HepG2 (cell line): ENCODE measurements around the gene MPG. TPM values are rescaled to one million over a fixed set of nuclear protein-coding genes. Genes with fewer than 3 reads are reported as not detected.
A peak's percentile ranks its signal among the peaks of the same experiment; 100 is the strongest.

Source experiments
- ATAC-seq: fragments of 200-7000 bp; cut with Tn5 transposase; 3 replicates; pipeline ENCODE4 v1.9.1; 2020; ENCODE audit warnings: mild to moderate bottlenecking, moderate library complexity
- BruUV-seq: library from RNA; stranded (reverse); fragments of 400-500 nt; replicated peaks from 2 replicates; lab custom pipeline; 2021; lab: Mats Ljungman, UMichigan
- CTCF ChIA-PET: fragments of 300-600 bp; formaldehyde crosslinking; extraction: SDS; loops from one replicate; lab custom pipeline; 2021; ENCODE audit warnings: low total read pairs, inconsistent platforms, low intra/inter-chr PET ratio; lab: Yijun Ruan, JAX
- POLR2A ChIA-PET: fragments of 350-600 bp; sonication (Branson Sonifier 250); formaldehyde crosslinking; loops from one replicate; lab custom pipeline; 2020; ENCODE audit warnings: antibody characterized with exemption, inconsistent platforms; lab: Yijun Ruan, JAX
- DNase-seq: peaks from one replicate; pipeline ENCODE4 v3.0.0-alpha.2; 2015; ENCODE audit warnings: low spot score
- FAIRE-seq: peaks from 3 replicates; lab custom pipeline; 2011; peaks lifted over from hg19 to GRCh38; lab: Jason Lieb, UNC
- H2AFZ ChIP-seq: one replicate; pipeline ENCODE4 v1.6.1; 2011; ENCODE audit warnings: low read length, inconsistent platforms
- H3K27ac ChIP-seq: fragments of 300-600 bp; 3 replicates; pipeline ENCODE4 v1.8.0; 2011; ENCODE audit warnings: mixed run types, mild to moderate bottlenecking, mixed read lengths, low read length, inconsistent platforms; ENCODE audit not compliant: insufficient read depth; ENCODE audit errors: extremely low read length
- H3K27me3 ChIP-seq, 2 experiments: fragments of 200-600 bp in 1 of 2; 2 replicates in 1 of 2; 3 replicates in 1 of 2; pipeline versions ENCODE4 v1.6.0 to v1.8.0; 2011; ENCODE audit warnings: low read length in 2 of 2, mild to moderate bottlenecking in 2 of 2, moderate library complexity in 2 of 2, inconsistent platforms in 1 of 2; ENCODE audit not compliant: insufficient read depth in 2 of 2, control insufficient read depth in 1 of 2
- H3K36me3 ChIP-seq, 2 experiments: fragments of 200-600 bp in 1 of 2; replicated peaks in 1 of 2; 2 replicates in 1 of 2; 3 replicates in 1 of 2; pipeline versions ENCODE4 v1.5.1 to v1.8.0; 2011; ENCODE audit warnings: low read length in 2 of 2, inconsistent platforms in 1 of 2; ENCODE audit not compliant: insufficient read depth in 2 of 2, control insufficient read depth in 1 of 2
- H3K4me1 ChIP-seq: 2 replicates; pipeline ENCODE4 v1.5.1; 2012; ENCODE audit warnings: low read length, inconsistent platforms; ENCODE audit not compliant: insufficient read depth
- H3K4me2 ChIP-seq: 2 replicates; pipeline ENCODE4 v1.6.0; 2011; ENCODE audit warnings: low read depth, low read length, inconsistent platforms
- H3K4me3 ChIP-seq, 3 experiments: fragments of 200-600 bp in 1 of 3; sonication (generic), shearing (Covaris generic) in 1 of 3; replicated peaks in 1 of 3; 2 replicates each; pipeline ENCODE4 v1.5.1; 2011 to 2016; ENCODE audit warnings: low read length in 3 of 3, inconsistent platforms in 2 of 3, low read depth in 2 of 3, mild to moderate bottlenecking in 2 of 3, control low read depth in 1 of 3, mixed read lengths in 1 of 3; ENCODE audit not compliant: insufficient read depth in 1 of 3
- H3K79me2 ChIP-seq: one replicate; pipeline ENCODE4 v1.6.1; 2011; ENCODE audit warnings: low read length, inconsistent platforms; ENCODE audit not compliant: insufficient read depth
- H3K9ac ChIP-seq: 2 replicates; pipeline ENCODE4 v1.6.0; 2011; ENCODE audit warnings: mild to moderate bottlenecking, low read depth, low read length, inconsistent platforms; ENCODE audit not compliant: insufficient read depth
- H3K9me3 ChIP-seq: 2 replicates; pipeline ENCODE4 v1.5.1; 2012; ENCODE audit warnings: mild to moderate bottlenecking, low read length
- H4K20me1 ChIP-seq: 2 replicates; pipeline ENCODE4 v1.6.0; 2011; ENCODE audit warnings: inconsistent platforms, mild to moderate bottlenecking, low read length, moderate library complexity; ENCODE audit not compliant: insufficient read depth
- CHD4 ChIP-seq: fragments of 200-600 bp; sonication (generic); IDR thresholded peaks from 2 replicates; pipeline ENCODE4 v1.7.0; 2017; ENCODE audit warnings: mild to moderate bottlenecking, low read length, borderline replicate concordance
- CREB3 ChIP-seq: sonication (generic); formaldehyde crosslinking; IDR thresholded peaks from 2 replicates; pipeline ENCODE4 v1.5.0; 2020; ENCODE audit warnings: missing genetic modification reagents
- ETS1 ChIP-seq: sonication (generic); formaldehyde crosslinking; IDR thresholded peaks from 2 replicates; pipeline ENCODE4 v1.4.0; 2020; ENCODE audit warnings: missing genetic modification reagents
- FOXO4 ChIP-seq: sonication (generic); formaldehyde crosslinking; conservative IDR thresholded peaks from 2 replicates; pipeline ENCODE4 v1.8.1; 2023; ENCODE audit warnings: missing genetic modification reagents
- HNRNPUL1 ChIP-seq: fragments of 200-400 bp; formaldehyde crosslinking; IDR thresholded peaks from 2 replicates; pipeline ENCODE4 v1.6.1; 2017; ENCODE audit warnings: low read depth, mild to moderate bottlenecking, low read length, moderate library complexity
- NCOA1 ChIP-seq: sonication (generic); formaldehyde crosslinking; IDR thresholded peaks from 2 replicates; pipeline ENCODE4 v1.9.0; 2021; ENCODE audit warnings: missing genetic modification reagents
- RCOR2 ChIP-seq: IDR thresholded peaks from 2 replicates; pipeline ENCODE4 v1.6.1; 2016; ENCODE audit warnings: missing biosample characterization, missing genetic modification reagents
- TBP ChIP-seq: sonication (generic); formaldehyde crosslinking; IDR thresholded peaks from 2 replicates; pipeline ENCODE4 v1.5.0; 2020; ENCODE audit warnings: missing genetic modification reagents
- TP53 ChIP-seq: sonication (generic); formaldehyde crosslinking; conservative IDR thresholded peaks from 2 replicates; pipeline ENCODE4 v1.4.0; 2020; ENCODE audit warnings: missing genetic modification reagents
- ZNF121 ChIP-seq: sonication (generic); formaldehyde crosslinking; IDR thresholded peaks from 2 replicates; pipeline ENCODE4 v1.5.0; 2020; ENCODE audit warnings: mild to moderate bottlenecking, missing genetic modification reagents
- ZNF546 ChIP-seq: sonication (generic); formaldehyde crosslinking; conservative IDR thresholded peaks from 2 replicates; pipeline ENCODE4 v1.8.1; 2023; ENCODE audit warnings: mild to moderate bottlenecking, missing genetic modification reagents
- ZNF550 ChIP-seq: sonication (generic); formaldehyde crosslinking; IDR thresholded peaks from 2 replicates; pipeline ENCODE4 v1.4.0; 2020; ENCODE audit warnings: mild to moderate bottlenecking, missing genetic modification reagents, borderline replicate concordance
- ZNF790 ChIP-seq: sonication (generic); formaldehyde crosslinking; IDR thresholded peaks from 2 replicates; pipeline ENCODE4 v1.8.0; 2022; ENCODE audit warnings: missing genetic modification reagents, mild to moderate bottlenecking, borderline replicate concordance
- ZSCAN12 ChIP-seq: sonication (generic); formaldehyde crosslinking; IDR thresholded peaks from 2 replicates; pipeline ENCODE4 v1.9.0; 2021; ENCODE audit warnings: mild to moderate bottlenecking, missing genetic modification reagents
- WGBS: methylation state at CpG from one replicate; pipeline ENCODE4 v1.1.6; 2017; ENCODE audit warnings: low lambda C conversion rate; 5-methylcytosine and 5-hydroxymethylcytosine counted together
- in situ Hi-C: cut with HindIII; loops from 2 replicates; pipeline ENCODE4 v1.10.0; 2017; ENCODE audit warnings: low pct_unique_long_range_greater_than_20kb; ENCODE audit not compliant: extremely low pct_ligation_motif_present
- intact Hi-C: fragments of 100-400 bp; cut with micrococcal nuclease; formaldehyde crosslinking; loops from one replicate; pipeline ENCODE4 v1.10.0; 2022; ENCODE audit not compliant: unreplicated experiment
- polyA plus RNA-seq, 8 experiments: library from polyadenylated mRNA; depleted of rRNA in 3 of 8; stranded (reverse) in 7 of 8; unstranded in 1 of 8; fragments of >200 nt; fragmentation: Illumina TruSeq in 4 of 8; extraction: Trizol in 4 of 8; gene quantifications; 2 replicates each; pipeline versions ENCODE4 v1.2.1 to v1.2.3, GENCODE V29; 2011 to 2016; ENCODE audit warnings: low read depth in 4 of 8, missing spikeins in 1 of 8, mixed read lengths in 1 of 8; ENCODE audit not compliant: insufficient read depth in 1 of 8
- total RNA-seq, 5 experiments: library from RNA; depleted of rRNA; stranded (reverse); fragments of >200 nt; fragmentation: Illumina TruSeq; extraction: Trizol; gene quantifications; 2 replicates each; pipeline ENCODE4 v1.2.3, GENCODE V29; 2016; ENCODE audit warnings: low read depth in 1 of 5
- TF ChIP-seq, protein P1 (sequence below): sonication (generic); formaldehyde crosslinking; IDR thresholded peaks from 2 replicates; pipeline ENCODE4 v1.5.0; 2020; ENCODE audit warnings: mild to moderate bottlenecking, missing genetic modification reagents
- TF ChIP-seq, protein P2 (sequence below): sonication (generic); formaldehyde crosslinking; IDR thresholded peaks from 2 replicates; pipeline ENCODE4 v1.4.0; 2020; ENCODE audit warnings: missing genetic modification reagents, borderline replicate concordance
- TF ChIP-seq, protein P3 (sequence below): IDR thresholded peaks from 2 replicates; pipeline ENCODE4 v1.6.1; 2016; ENCODE audit warnings: missing compliant biosample characterization, missing genetic modification reagents, borderline replicate concordance

Gene MPG
- total and polyA plus RNA-seq, 2 of the 13 experiments (the other 11 are each of a cell fraction or from before 2014, with no cell fraction given), result 59.1 to 62.5 TPM

- DNase-seq, result no peak
- BruUV-seq, result TSS peak; percentile 50
- no peaks in the 10 kb centered on the region for H3K9me3 ChIP-seq
- H3K36me3 ChIP-seq, result peaks cover 13 to 43% of the 10 kb centered on the region in 2 experiments; a peak in 4 of 5 replicates
- H2AFZ ChIP-seq, result no peak overlapping the region
- H3K4me3 ChIP-seq, result peak overlapping the region; percentile 88 to 91 (median 91)
- H3K4me1 ChIP-seq, result peaks cover 27% of the 10 kb centered on the region
- WGBS, result 12% methylated on average over 11 of the region's 12 CpGs
- peak overlapping the region; percentile 79 for H3K4me2 ChIP-seq
- intact Hi-C loops, result no loop called here
- ATAC-seq, result no peak
- H4K20me1 ChIP-seq, result no peaks in the 10 kb centered on the region
- peak overlapping the region; percentile 88 for H3K9ac ChIP-seq
- FAIRE-seq, result no peak
- in situ Hi-C loops, result no loop called here
- peaks cover 20% of the 10 kb centered on the region for H3K79me2 ChIP-seq
- POLR2A ChIA-PET, result no interaction called here
- no peaks in the 10 kb centered on the region; a peak in 1 of 5 replicates for H3K27me3 ChIP-seq
- peak overlapping the region; percentile 44 for H3K27ac ChIP-seq
- CTCF ChIA-PET, result no interaction called here
- TF ChIP-seq, protein P1, sequence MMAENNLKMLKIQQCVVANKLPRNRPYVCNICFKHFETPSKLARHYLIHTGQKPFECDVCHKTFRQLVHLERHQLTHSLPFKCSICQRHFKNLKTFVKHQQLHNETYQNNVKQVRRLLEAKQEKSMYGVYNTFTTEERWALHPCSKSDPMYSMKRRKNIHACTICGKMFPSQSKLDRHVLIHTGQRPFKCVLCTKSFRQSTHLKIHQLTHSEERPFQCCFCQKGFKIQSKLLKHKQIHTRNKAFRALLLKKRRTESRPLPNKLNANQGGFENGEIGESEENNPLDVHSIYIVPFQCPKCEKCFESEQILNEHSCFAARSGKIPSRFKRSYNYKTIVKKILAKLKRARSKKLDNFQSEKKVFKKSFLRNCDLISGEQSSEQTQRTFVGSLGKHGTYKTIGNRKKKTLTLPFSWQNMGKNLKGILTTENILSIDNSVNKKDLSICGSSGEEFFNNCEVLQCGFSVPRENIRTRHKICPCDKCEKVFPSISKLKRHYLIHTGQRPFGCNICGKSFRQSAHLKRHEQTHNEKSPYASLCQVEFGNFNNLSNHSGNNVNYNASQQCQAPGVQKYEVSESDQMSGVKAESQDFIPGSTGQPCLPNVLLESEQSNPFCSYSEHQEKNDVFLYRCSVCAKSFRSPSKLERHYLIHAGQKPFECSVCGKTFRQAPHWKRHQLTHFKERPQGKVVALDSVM (CRISPR knock-in tag), result peak; percentile 52; the same call in 1 of the 2 replicates
- TF ChIP-seq NCOA1 (0 out of 2 replicates have a peak, but pooled peaks have one; percentile 1), TP53 (CRISPR knock-in tag) (0 out of 2 replicates have a peak, but pooled peaks have one; percentile 16), CHD4 (no peak), ETS1 (CRISPR knock-in tag) (no peak), RCOR2 (no peak), ZNF790 (no peak), TBP (CRISPR knock-in tag) (no peak), ZSCAN12 (no peak), FOXO4 (CRISPR knock-in tag) (0 out of 2 replicates have a peak, but pooled peaks have one; percentile 6), ZNF546 (no peak), ZNF550 (CRISPR knock-in tag) (no peak), ZNF121 (CRISPR knock-in tag) (peak; percentile 90), CREB3 (CRISPR knock-in tag) (no peak), HNRNPUL1 (no peak)
- TF ChIP-seq, protein P2, sequence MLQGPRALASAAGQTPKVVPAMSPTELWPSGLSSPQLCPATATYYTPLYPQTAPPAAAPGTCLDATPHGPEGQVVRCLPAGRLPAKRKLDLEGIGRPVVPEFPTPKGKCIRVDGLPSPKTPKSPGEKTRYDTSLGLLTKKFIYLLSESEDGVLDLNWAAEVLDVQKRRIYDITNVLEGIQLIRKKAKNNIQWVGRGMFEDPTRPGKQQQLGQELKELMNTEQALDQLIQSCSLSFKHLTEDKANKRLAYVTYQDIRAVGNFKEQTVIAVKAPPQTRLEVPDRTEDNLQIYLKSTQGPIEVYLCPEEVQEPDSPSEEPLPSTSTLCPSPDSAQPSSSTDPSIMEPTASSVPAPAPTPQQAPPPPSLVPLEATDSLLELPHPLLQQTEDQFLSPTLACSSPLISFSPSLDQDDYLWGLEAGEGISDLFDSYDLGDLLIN, result no peak
- TF ChIP-seq, protein P3, sequence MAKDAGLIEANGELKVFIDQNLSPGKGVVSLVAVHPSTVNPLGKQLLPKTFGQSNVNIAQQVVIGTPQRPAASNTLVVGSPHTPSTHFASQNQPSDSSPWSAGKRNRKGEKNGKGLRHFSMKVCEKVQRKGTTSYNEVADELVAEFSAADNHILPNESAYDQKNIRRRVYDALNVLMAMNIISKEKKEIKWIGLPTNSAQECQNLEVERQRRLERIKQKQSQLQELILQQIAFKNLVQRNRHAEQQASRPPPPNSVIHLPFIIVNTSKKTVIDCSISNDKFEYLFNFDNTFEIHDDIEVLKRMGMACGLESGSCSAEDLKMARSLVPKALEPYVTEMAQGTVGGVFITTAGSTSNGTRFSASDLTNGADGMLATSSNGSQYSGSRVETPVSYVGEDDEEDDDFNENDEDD (CRISPR knock-in tag), result no peak
Observed at GRCh38 chr16:54237-54581, 23.8 kb upstream of the MPG start.
